ENCODE results near the gene TCOF1.

- TF ChIP-seq POLR2A (IDR thresholded peaks at IDR 0.05) (no peak), EP300 (IDR thresholded peaks at IDR 0.05) (no peak)
- TF ChIP-seq, protein P1, sequence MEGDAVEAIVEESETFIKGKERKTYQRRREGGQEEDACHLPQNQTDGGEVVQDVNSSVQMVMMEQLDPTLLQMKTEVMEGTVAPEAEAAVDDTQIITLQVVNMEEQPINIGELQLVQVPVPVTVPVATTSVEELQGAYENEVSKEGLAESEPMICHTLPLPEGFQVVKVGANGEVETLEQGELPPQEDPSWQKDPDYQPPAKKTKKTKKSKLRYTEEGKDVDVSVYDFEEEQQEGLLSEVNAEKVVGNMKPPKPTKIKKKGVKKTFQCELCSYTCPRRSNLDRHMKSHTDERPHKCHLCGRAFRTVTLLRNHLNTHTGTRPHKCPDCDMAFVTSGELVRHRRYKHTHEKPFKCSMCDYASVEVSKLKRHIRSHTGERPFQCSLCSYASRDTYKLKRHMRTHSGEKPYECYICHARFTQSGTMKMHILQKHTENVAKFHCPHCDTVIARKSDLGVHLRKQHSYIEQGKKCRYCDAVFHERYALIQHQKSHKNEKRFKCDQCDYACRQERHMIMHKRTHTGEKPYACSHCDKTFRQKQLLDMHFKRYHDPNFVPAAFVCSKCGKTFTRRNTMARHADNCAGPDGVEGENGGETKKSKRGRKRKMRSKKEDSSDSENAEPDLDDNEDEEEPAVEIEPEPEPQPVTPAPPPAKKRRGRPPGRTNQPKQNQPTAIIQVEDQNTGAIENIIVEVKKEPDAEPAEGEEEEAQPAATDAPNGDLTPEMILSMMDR (IDR thresholded peaks at IDR 0.05): no peak
Measured at GRCh38 chr5:150376799-150377771, 19.6 kb downstream of the TCOF1 start.

All from tibial nerve (tissue), 4 donors.